Thoracic aorta endothelial cell (primary cell): Measurements from ENCODE around the gene TMEM80. TPM values are rescaled to one million over a fixed set of nuclear protein-coding genes. Genes with fewer than 3 reads are reported as not detected.

Source experiments
- total RNA-seq: library from RNA; depleted of rRNA; stranded (reverse); fragments of >200 nt; gene quantifications from 2 replicates; pipeline ENCODE4 v1.2.3, GENCODE V29; 2012

Gene TMEM80
- 10.8 and 13.1 TPM in 2 replicates for total RNA-seq

DNA sequence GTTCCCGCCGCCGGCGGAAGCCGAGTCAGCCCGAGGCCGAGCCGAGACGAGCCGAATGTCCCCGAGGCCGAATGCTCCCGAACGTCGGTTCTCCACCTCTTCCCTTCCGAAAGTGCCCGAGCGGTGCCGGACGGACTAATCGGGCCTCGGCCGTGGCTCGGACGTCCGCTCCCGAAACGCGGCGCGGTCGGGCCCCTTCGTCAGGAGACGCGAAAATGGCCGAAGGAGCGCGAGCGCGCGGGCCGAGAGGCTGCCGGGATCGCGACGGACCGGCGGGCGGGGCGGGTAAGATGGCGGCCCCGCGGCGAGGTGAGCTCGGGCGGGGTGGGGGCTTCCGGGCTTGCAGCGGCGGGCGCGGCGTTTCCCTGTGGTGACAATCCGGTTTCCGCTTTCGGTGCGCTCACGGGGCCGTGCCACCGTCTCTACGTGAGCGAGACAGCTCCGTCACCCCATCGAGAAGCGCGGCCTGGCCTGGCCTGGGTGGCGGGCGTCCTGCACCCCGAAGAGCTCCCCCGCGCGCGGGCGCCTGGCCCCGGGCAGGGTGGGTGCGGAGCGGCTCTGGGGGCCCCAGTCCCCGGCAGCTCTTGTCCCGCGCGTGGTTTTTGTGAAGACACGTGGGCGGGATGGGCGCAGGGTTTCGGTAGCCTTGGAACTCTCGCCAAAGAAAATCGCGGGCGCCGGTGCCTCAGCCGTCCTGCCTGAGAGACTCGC, at the start of gene TMEM80:
Gene TMEM80 (plus strand): TSS at position 279 of the 711 bp plus-strand sequence. CDS start 12 bp downstream, at position 291.

DNA sequence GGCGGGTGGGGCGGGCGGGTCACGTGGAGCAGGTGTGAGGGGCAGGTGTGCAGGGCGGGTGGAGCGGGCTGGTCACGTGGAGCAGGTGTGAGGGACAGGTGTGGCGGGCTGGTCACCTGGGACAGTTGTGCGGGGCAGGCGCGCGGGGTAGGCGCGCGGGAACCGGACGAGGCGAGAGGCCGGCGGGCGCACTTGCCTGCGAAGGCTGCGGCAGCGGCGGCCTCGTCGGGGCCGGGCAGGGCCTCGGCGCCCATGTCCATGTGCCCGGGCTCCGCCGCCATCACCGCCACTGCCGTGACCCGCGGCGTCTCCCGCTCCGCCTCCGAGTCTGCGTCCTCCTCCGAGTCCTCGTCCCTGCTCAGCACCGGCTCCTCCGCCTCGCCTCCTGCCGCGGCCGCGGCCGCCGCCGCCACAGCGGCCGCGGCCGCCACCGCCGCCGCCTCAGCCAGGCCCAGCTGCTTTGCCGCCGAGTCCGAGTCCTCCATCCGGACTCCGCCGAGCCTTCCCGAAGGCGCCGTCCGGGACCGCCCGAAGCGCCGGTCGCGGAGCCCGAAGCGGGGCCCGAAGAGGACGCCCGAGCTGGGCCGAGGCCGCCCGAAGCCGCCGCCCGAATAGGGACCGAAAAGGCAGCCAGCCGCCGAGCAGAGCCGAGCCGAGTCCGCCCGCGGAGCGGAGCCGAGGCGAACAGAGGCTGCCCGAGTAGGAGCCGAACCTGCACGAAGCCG, 891 bp upstream of the TMEM80 start, which contains the start of gene DEAF1:
Gene DEAF1 (minus strand): TSS at position 660 of the 725 bp plus-strand sequence. CDS start 175 bp downstream, at position 485.

DNA sequence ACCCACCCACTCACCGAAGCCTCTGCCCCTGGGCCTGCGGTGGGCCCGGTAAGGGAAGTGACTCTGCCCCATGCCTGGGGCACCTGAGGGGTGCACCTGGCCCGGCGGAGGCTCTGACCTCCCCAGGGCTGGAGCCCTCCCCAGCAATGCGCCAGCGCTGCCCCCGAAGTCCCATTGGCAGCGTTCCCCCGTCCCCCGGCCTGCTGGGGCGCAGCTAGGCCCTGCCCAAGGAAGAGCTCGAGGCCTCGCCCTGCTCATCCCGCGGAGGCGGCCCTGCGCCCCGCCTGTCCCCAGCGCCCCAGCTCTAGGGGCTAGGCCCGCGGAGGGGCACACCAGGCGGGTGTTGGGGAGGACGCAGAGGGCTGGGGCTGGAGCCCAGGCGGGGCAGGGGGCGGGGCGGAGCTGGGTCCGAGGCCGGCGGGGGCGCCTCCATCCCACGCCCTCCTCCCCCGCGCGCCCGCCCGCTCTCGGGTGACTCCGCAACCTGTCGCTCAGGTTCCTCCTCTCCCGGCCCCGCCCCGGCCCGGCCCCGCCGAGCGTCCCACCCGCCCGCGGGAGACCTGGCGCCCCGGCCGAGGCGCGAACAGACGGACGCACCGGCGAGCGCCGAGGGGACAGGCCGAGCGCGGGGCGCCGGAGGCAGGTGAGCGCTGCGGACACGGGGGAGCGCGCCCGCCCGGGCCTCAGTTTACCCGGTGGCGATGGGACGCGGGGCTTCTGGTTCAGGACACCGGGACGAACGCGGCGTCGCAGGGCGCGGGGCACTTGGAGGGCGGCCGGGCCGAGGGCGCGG, 10.2 kb downstream of the TMEM80 start, which contains the start of gene EPS8L2:
Gene EPS8L2 (plus strand): TSS at position 586 of the 793 bp plus-strand sequence. CDS start 3,177 bp downstream, outside the sequence.

DNA sequence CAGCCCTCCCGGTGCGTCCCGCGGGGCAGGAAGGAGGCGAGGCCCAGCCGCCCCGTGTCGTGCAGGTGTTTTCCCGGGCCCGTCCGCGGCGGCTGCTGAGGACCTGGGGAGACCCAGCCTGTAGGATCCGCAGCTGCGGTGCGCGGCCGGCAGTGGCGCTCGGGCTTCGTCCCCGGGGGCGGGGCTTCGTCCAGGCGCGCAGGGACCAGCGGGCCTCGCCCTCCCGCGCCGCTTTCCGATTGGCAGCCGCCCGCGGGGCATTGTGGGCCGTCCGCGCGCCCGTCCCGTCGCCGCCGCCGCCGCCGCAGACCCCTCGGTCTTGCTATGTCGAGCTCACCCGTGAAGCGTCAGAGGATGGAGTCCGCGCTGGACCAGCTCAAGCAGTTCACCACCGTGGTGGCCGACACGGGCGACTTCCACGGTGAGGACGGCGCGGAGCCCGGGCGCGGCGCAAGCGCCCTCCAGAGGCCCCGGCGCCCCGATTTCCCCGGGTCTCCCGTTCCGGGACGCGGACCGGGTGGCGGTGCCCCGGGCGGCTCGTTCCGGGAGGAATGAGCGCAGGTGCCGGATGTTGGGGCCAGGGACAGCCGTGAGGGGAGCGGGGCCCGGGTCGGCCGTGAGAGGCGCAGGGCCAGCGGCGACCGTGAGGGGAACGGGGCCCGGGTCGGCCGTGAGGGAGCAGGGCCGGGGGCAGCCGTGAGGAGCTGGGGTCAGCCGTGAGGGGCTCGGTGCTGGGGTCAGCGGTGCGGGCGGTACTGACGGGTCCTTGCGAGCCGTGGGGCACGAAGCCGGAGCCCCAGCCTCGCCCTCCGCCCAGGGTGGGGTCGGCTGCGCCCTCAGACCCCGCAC, 51.8 kb downstream of the TMEM80 start, which contains the start of gene TALDO1:
Gene TALDO1 (plus strand): TSS at position 307 of the 849 bp plus-strand sequence. CDS start 18 bp downstream, at position 325.

Other genes with a start within 250 kb of the TMEM80 start
- 31.0 and 35.1 TPM in 2 replicates for gene PTDSS2, start 245.5 kb upstream of the TMEM80 start, total RNA-seq
- 127 and 179 TPM in 2 replicates for gene RNH1, start 188.6 kb upstream of the TMEM80 start, total RNA-seq
- 50.8 and 71.9 TPM in 2 replicates for gene HRAS, start 160.2 kb upstream of the TMEM80 start, total RNA-seq
- 0.36 and 0.40 TPM in 2 replicates for gene LRRC56, start 158.3 kb upstream of the TMEM80 start, total RNA-seq
- 0.53 and 0.57 TPM in 2 replicates for gene LMNTD2, start 135.1 kb upstream of the TMEM80 start, total RNA-seq
- 8.4 and 10.7 TPM in 2 replicates for gene RASSF7, start 134.8 kb upstream of the TMEM80 start, total RNA-seq
- gene PHRF1, start 119.3 kb upstream of the TMEM80 start, total RNA-seq: 34.2 and 37.8 TPM in 2 replicates
- gene IRF7, start 79.9 kb upstream of the TMEM80 start, total RNA-seq: 7.1 and 9.7 TPM in 2 replicates
- not detected in 2 replicates for gene CDHR5, start 70.9 kb upstream of the TMEM80 start, total RNA-seq
- not detected in 2 replicates for gene SCT, start 68.6 kb upstream of the TMEM80 start, total RNA-seq
- gene DRD4, start 58.5 kb upstream of the TMEM80 start, total RNA-seq: not detected in 2 replicates
- gene DEAF1, start 594 bp upstream of the TMEM80 start, total RNA-seq: 41.0 and 42.6 TPM in 2 replicates
- 2.7 and 2.9 TPM in 2 replicates for gene EPS8L2, start 10.4 kb downstream of the TMEM80 start, total RNA-seq
- gene TALDO1, start 51.6 kb downstream of the TMEM80 start, total RNA-seq: 243 and 266 TPM in 2 replicates
- 38.7 and 52.0 TPM in 2 replicates for gene GATD1, start 81.7 kb downstream of the TMEM80 start, total RNA-seq
- gene CEND1, start 94.3 kb downstream of the TMEM80 start, total RNA-seq: 0.53 and 1.4 TPM in 2 replicates
- gene SLC25A22, start 102.5 kb downstream of the TMEM80 start, total RNA-seq: 11.6 and 13.6 TPM in 2 replicates
- gene PIDD1, start 109.4 kb downstream of the TMEM80 start, total RNA-seq: 11.1 and 11.3 TPM in 2 replicates
- 212 and 248 TPM in 2 replicates for gene RPLP2, start 114.2 kb downstream of the TMEM80 start, total RNA-seq
- 27.0 and 34.1 TPM in 2 replicates for gene PNPLA2, start 123.1 kb downstream of the TMEM80 start, total RNA-seq
- 4.1 and 5.6 TPM in 2 replicates for gene CRACR2B, start 132.1 kb downstream of the TMEM80 start, total RNA-seq
- 285 and 314 TPM in 2 replicates for gene CD151, start 137.1 kb downstream of the TMEM80 start, total RNA-seq
- gene POLR2L, start 146.7 kb downstream of the TMEM80 start, total RNA-seq: 99.7 and 114 TPM in 2 replicates
- gene TSPAN4, start 147.0 kb downstream of the TMEM80 start, total RNA-seq: 84.0 and 93.8 TPM in 2 replicates
- gene CHID1, start 215.0 kb downstream of the TMEM80 start, total RNA-seq: 38.3 and 45.3 TPM in 2 replicates
- gene AP2A2, start 230.1 kb downstream of the TMEM80 start, total RNA-seq: 81.3 and 86.6 TPM in 2 replicates